Measurements from ENCODE around the gene GRN. TPM values are rescaled to one million over a fixed set of nuclear protein-coding genes. Genes with fewer than 3 reads are reported as not detected.
"Not testable (repeated sequence)": the region's sequence is repeated elsewhere in the genome, so short reads cannot be mapped to it uniquely, and the experiment has no call there.

The GRN gene
- total RNA-seq, 1 donor from 2014 or later: 137 TPM

GRCh38 chr17:44361292-44362260, 16.5 kb downstream of the GRN start:
- peak; percentile 82 for DNase-seq

GRCh38 chr17:44362459-44362948, 17.4 kb downstream of the GRN start:
- peak; percentile 54 for DNase-seq

- peak; percentile 64 for DNase-seq
These were observed 18.0 kb downstream of the GRN start for GRCh38 chr17:44362949-44363612.

GRCh38 chr17:44363613-44364159, 18.6 kb downstream of the GRN start, which contains the start of gene FAM171A2:
Gene FAM171A2, minus strand, starts transcription at chr17:44363853. Its CDS starts 139 bp downstream, at chr17:44363714.
- DNase-seq: peak; percentile 85

- DNase-seq: not testable (repeated sequence)
These were observed 19.9 kb downstream of the GRN start for GRCh38 chr17:44365051-44365450.

GRCh38 chr17:44367231-44367979, 22.3 kb downstream of the GRN start:
- DNase-seq: peak; percentile 41

GRCh38 chr17:44368391-44369243, 23.5 kb downstream of the GRN start:
- DNase-seq: not testable (repeated sequence)

GRCh38 chr17:44369414-44370023, 24.4 kb downstream of the GRN start:
- DNase-seq: not testable (repeated sequence)

- no peak for DNase-seq
These were observed 26.9 kb downstream of the GRN start for GRCh38 chr17:44372036-44372435.

- DNase-seq: peak; percentile 39
These were observed 29.4 kb downstream of the GRN start for GRCh38 chr17:44374306-44375195.

- no peak for DNase-seq
These were observed 30.3 kb downstream of the GRN start for GRCh38 chr17:44375196-44376017.

- peak; percentile 49 for DNase-seq
These were observed 31.0 kb downstream of the GRN start for GRCh38 chr17:44376124-44376523.

- no peak for DNase-seq
These were observed 31.7 kb downstream of the GRN start for GRCh38 chr17:44376779-44377178.

- DNase-seq: no peak
These were observed 33.1 kb downstream of the GRN start for GRCh38 chr17:44378171-44378705.

- no peak for DNase-seq
These were observed 34.8 kb downstream of the GRN start for GRCh38 chr17:44379887-44380286.

- no peak for DNase-seq
These were observed 35.7 kb downstream of the GRN start for GRCh38 chr17:44380767-44381166.

- no peak for DNase-seq
These were observed 36.8 kb downstream of the GRN start for GRCh38 chr17:44381810-44382305.

- no peak for DNase-seq
These were observed 37.8 kb downstream of the GRN start for GRCh38 chr17:44382917-44383316.
